Measurements from ENCODE around the gene PRR14. TPM values are rescaled to one million over a fixed set of nuclear protein-coding genes. Genes with fewer than 3 reads are reported as not detected.

Gene PRR14
- total and polyA plus RNA-seq, 3 experiments from 2014 or later: 29.7 to 92.5 (median 87.5) TPM

DNA sequence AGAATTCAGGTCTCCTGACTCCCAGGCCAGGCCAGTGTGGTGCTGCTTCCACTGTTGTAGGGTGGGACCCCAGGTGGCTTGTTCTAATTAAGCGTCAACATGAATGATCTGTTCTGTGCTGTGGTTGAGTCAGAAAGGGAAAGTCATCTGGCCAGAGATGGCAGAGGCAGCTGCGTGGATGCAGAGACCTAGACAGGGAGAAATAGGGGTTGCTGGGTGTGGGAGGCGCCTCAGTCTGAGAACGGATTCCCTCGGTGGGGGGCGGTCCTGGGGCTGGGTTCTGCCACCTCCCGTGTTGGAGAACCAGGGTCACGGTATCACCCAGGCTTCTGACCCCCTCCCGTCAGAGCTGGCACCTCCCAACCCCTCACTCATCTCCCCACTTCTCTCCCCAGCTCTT lies 13.1 kb downstream of the PRR14 start:
- Histone ChIP-seq H3K27me3 (ENCODE audit: insufficient read depth, low read length, poor library complexity, severe bottlenecking) (no peaks in the 10 kb centered on the region), H3K4me1 (ENCODE audit: insufficient read depth, low read length) (peaks cover 40% of the 10 kb centered on the region), H3K4me3 (ENCODE audit: low read length) (no peak overlapping the region), H3K9me3 (ENCODE audit: low read length) (no peaks in the 10 kb centered on the region), H3K27ac (ENCODE audit: low read depth, low read length) (no peak overlapping the region), H3K36me3 (ENCODE audit: insufficient read depth, low read length) (peaks cover 60% of the 10 kb centered on the region)
- H3K4me3 Mint-ChIP-seq: peak overlapping the region in 6 of 7 donors; percentile 9 to 46 (median 32)
- H3K27me3 Mint-ChIP-seq: no peaks in the 10 kb centered on the region
- CTCF ChIA-PET: no interaction called here
- POLR2A ChIA-PET: no interaction called here
- peaks cover 20 to 80% (median 21%) of the 10 kb centered on the region in 3 donors for H3K36me3 Mint-ChIP-seq
- no peaks in the 10 kb centered on the region for H3K9me3 Mint-ChIP-seq
- peak overlapping the region; percentile 6 to 88 (median 62) for H3K27ac Mint-ChIP-seq
- no peak for DNase-seq
- peaks cover 36 to 57% (median 36%) of the 10 kb centered on the region in 3 donors for H3K4me1 Mint-ChIP-seq

DNA sequence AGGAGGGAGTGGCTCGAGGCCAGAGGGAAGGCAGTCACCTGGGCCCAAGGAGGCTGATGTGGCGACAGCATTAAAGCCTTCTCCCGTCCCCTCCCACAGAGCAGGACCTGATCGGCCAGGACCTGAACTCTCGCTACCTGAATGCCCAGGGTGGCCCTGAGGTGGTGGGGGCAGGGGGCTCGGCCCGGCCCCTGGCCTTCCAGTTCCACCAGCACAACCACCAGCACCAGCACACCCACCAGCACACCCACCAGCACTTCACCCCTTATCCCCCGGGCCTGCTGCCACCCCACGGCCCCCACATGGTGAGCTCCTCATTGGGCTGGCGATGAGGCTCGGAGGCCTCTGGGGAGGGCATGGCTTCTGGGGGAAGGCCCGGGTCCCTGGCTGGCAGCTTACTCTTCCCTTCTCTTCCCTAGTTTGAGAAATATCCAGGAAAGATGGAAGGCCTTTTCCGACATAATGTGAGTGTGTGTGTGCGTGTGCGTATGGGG lies 13.9 kb downstream of the PRR14 start:
- Histone ChIP-seq H3K9me3 (ENCODE audit: low read length) (no peaks in the 10 kb centered on the region), H3K36me3 (ENCODE audit: insufficient read depth, low read length) (peaks cover 60% of the 10 kb centered on the region), H3K27ac (ENCODE audit: low read depth, low read length) (no peak overlapping the region), H3K27me3 (ENCODE audit: insufficient read depth, low read length, poor library complexity, severe bottlenecking) (no peaks in the 10 kb centered on the region), H3K4me1 (ENCODE audit: insufficient read depth, low read length) (peaks cover 40% of the 10 kb centered on the region), H3K4me3 (ENCODE audit: low read length) (no peak overlapping the region)
- Mint-ChIP-seq H3K4me1 (peaks cover 35 to 57% (median 36%) of the 10 kb centered on the region in 3 donors), H3K27me3 (no peaks in the 10 kb centered on the region), H3K27ac (peak overlapping the region in 2 of 8 donors; percentile 19 to 54), H3K36me3 (peaks cover 20 to 83% (median 21%) of the 10 kb centered on the region in 3 donors), H3K4me3 (no peak overlapping the region), H3K9me3 (no peaks in the 10 kb centered on the region)
- ChIA-PET POLR2A (no interaction called here), CTCF (no interaction called here)
- DNase-seq: no peak

DNA sequence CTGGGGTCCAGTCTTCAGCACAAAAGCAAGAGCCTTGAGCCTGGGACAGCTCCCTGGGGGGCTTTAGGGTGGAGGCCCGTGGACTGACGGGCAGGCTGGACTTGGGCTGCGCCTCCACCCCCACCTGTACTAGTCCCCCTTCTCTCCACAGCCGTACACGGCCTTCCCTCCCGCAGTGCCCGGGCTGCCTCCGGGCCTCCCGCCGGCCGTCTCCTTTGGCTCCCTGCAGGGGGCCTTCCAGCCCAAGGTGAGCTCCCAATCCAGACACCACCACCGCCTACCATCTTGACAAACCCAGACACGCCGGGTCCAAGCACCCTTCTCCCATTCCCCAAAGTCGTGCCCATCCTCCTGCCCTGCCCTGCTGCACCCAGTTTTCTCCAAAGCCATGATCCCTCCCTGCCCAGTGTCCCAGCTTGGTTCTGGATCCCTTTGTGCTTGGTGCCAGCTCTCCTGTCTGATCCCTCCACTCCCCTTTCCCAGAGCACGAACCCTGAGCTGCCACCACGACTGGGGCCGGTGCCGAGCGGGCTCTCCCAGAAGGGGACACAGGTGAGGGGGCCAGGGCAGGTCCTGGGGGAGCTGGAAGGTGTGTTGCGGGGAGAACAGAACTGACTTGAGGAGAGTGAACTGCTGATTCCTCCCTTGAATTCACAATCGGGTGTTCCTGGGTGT lies 14.5 kb downstream of the PRR14 start:
- H3K27ac Mint-ChIP-seq: peak overlapping the region in 4 of 8 donors; percentile 19 to 54 (median 32)
- no peaks in the 10 kb centered on the region for H3K27me3 ChIP-seq (ENCODE audit: insufficient read depth, low read length, poor library complexity, severe bottlenecking)
- H3K36me3 Mint-ChIP-seq: peaks cover 20 to 86% (median 21%) of the 10 kb centered on the region in 3 donors
- CTCF ChIA-PET: interaction anchor here (1.2 kb wide), 1 partner anchor 12 kb away, joined by 4 read pairs; no protein-coding TSS in a partner anchor
- no peak overlapping the region for H3K4me3 Mint-ChIP-seq
- H3K27me3 Mint-ChIP-seq: no peaks in the 10 kb centered on the region
- DNase-seq: no peak
- H3K9me3 ChIP-seq (ENCODE audit: low read length): no peaks in the 10 kb centered on the region
- H3K9me3 Mint-ChIP-seq: no peaks in the 10 kb centered on the region
- no peak overlapping the region for H3K4me3 ChIP-seq (ENCODE audit: low read length)
- no peak overlapping the region for H3K27ac ChIP-seq (ENCODE audit: low read depth, low read length)
- POLR2A ChIA-PET: no interaction called here
- peaks cover 60% of the 10 kb centered on the region for H3K36me3 ChIP-seq (ENCODE audit: insufficient read depth, low read length)
- peaks cover 36% of the 10 kb centered on the region for H3K4me1 ChIP-seq (ENCODE audit: insufficient read depth, low read length)
- peaks cover 35 to 57% (median 36%) of the 10 kb centered on the region in 3 donors for H3K4me1 Mint-ChIP-seq

DNA sequence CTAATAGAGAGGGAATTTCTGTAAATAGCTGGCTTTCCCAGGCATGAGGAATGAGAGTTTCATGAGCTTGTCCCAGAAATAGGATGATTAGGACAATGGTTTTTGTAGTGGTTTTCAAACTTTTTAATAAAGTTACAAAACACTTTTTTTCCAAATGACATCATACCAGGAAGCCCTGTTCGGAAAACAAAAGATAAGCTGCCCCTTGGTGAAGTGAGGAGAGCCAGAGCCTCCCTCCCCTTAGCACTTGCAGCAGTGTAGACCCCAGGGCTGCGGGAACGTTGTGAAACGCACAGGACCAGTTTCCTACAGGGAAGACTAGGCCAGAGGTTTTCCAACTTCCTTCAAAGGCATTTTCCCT lies 15.1 kb downstream of the PRR14 start:
- no peak for DNase-seq
- Mint-ChIP-seq H3K4me1 (peaks cover 30 to 52% (median 30%) of the 10 kb centered on the region in 3 donors), H3K4me3 (no peak overlapping the region), H3K27me3 (no peaks in the 10 kb centered on the region), H3K9me3 (no peaks in the 10 kb centered on the region), H3K36me3 (peaks cover 17 to 86% (median 20%) of the 10 kb centered on the region in 3 donors), H3K27ac (peak overlapping the region in 1 of 8 donors; percentile 39)
- ChIA-PET CTCF (interaction anchor here (1.2 kb wide), 1 partner anchor 11 kb away, joined by 4 read pairs; no protein-coding TSS in a partner anchor), POLR2A (no interaction called here)
- Histone ChIP-seq H3K36me3 (ENCODE audit: insufficient read depth, low read length) (peaks cover 60% of the 10 kb centered on the region), H3K27me3 (ENCODE audit: insufficient read depth, low read length, poor library complexity, severe bottlenecking) (no peaks in the 10 kb centered on the region), H3K4me1 (ENCODE audit: insufficient read depth, low read length) (peaks cover 31% of the 10 kb centered on the region), H3K27ac (ENCODE audit: low read depth, low read length) (no peak overlapping the region), H3K9me3 (ENCODE audit: low read length) (no peaks in the 10 kb centered on the region), H3K4me3 (ENCODE audit: low read length) (no peak overlapping the region)

DNA sequence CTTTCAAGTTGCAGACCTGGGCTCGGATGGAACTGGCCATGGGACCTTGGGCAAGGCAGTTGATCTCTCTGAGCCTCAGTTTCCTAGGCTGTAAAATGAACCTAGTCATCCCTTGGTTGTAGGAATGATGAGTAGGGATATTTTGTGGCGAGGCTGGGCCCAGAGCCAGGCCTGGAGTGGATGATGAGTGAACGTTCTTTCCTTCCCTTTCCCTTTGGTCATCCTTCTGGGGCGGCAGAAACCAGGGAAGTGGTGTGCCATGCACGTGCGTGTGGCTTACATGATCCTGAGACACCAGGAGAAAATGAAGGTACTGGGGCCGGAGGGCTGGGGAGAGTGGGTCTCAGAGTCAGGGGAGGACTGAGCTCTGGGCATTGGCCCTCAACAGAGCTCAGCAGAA lies 15.9 kb downstream of the PRR14 start:
- Mint-ChIP-seq H3K36me3 (peaks cover 14 to 82% (median 20%) of the 10 kb centered on the region in 3 donors), H3K27me3 (no peaks in the 10 kb centered on the region), H3K4me1 (peaks cover 22 to 43% (median 23%) of the 10 kb centered on the region in 3 donors), H3K9me3 (no peaks in the 10 kb centered on the region), H3K27ac (peak overlapping the region in 1 of 8 donors; percentile 50), H3K4me3 (no peak overlapping the region)
- Histone ChIP-seq H3K27me3 (ENCODE audit: insufficient read depth, low read length, poor library complexity, severe bottlenecking) (no peaks in the 10 kb centered on the region), H3K36me3 (ENCODE audit: insufficient read depth, low read length) (peaks cover 56% of the 10 kb centered on the region), H3K4me3 (ENCODE audit: low read length) (no peak overlapping the region), H3K27ac (ENCODE audit: low read depth, low read length) (no peak overlapping the region), H3K9me3 (ENCODE audit: low read length) (no peaks in the 10 kb centered on the region), H3K4me1 (ENCODE audit: insufficient read depth, low read length) (peaks cover 22% of the 10 kb centered on the region)
- CTCF ChIA-PET: no interaction called here
- DNase-seq: no peak
- POLR2A ChIA-PET: no interaction called here

DNA sequence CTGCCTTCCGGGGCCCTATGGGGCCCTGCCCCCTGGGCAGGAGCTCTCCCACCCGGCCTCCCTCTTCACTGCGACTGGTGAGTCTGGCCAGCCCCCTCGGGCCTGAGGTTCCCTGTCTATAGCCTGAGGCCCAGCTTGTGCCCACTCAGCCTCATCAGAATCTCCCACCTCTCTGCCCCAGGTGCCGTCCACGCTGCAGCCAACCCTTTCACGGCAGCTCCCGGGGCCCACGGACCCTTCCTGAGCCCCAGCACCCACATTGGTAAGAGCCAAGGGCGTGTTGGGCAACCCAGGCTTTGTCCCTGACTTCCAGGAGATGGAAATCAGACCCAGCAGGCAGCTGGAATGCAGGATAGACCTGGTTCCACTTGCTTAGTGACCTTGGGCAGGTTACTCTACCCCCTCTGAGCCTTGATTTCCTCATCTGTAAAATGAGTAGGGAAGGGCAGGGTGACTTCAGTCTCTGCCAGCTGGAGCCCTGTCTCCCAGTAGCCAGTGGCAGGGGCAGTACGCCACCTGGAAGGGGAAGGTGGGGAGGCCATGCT lies 16.7 kb downstream of the PRR14 start:
- CTCF ChIA-PET: no interaction called here
- peak overlapping the region in 3 of 8 donors; percentile 40 to 79 (median 51) for H3K27ac Mint-ChIP-seq

DNA sequence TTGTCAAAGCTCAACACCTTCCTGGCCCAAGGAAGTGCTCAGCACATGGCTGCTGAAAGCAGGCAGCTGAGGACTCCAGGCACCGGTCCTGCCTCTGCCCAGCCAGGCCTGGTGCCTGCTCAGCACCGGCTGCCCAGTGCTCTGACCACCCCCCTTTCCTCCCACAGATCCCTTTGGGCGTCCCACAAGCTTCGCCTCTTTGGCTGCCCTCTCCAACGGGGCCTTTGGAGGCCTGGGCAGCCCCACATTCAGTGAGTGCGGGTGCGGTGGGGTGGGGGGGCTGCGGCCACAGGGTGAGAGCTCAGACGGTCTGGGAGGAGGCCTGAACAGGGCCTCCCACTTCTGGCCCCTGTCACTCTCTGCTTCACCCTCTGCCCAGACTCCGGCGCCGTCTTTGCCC lies 17.6 kb downstream of the PRR14 start:
- Mint-ChIP-seq H3K4me3 (no peak overlapping the region), H3K36me3 (peaks cover 10 to 69% (median 16%) of the 10 kb centered on the region in 3 donors), H3K9me3 (no peaks in the 10 kb centered on the region), H3K27me3 (no peaks in the 10 kb centered on the region), H3K4me1 (peaks cover 9 to 26% (median 9%) of the 10 kb centered on the region in 3 donors), H3K27ac (peak overlapping the region in 1 of 8 donors; percentile 42)
- ChIA-PET POLR2A (interaction anchor here (0.5 to 0.7 kb wide), 2 partner anchors 10 to 166 kb away, joined by 3 to 10 read pairs; partner anchors contain the start of gene FBRS), CTCF (no interaction called here)
- Histone ChIP-seq H3K27me3 (ENCODE audit: insufficient read depth, low read length, poor library complexity, severe bottlenecking) (no peaks in the 10 kb centered on the region), H3K27ac (ENCODE audit: low read depth, low read length) (no peak overlapping the region), H3K4me3 (ENCODE audit: low read length) (no peak overlapping the region), H3K9me3 (ENCODE audit: low read length) (no peaks in the 10 kb centered on the region), H3K36me3 (ENCODE audit: insufficient read depth, low read length) (peaks cover 38% of the 10 kb centered on the region), H3K4me1 (ENCODE audit: insufficient read depth, low read length) (peaks cover 5% of the 10 kb centered on the region)
- DNase-seq: no peak

More for the DNA sequence above, 16.7 kb downstream of the PRR14 start:
- Histone ChIP-seq H3K4me3 (ENCODE audit: low read length) (no peak overlapping the region), H3K4me1 (ENCODE audit: insufficient read depth, low read length) (peaks cover 15% of the 10 kb centered on the region), H3K27ac (ENCODE audit: low read depth, low read length) (no peak overlapping the region), H3K9me3 (ENCODE audit: low read length) (no peaks in the 10 kb centered on the region), H3K27me3 (ENCODE audit: insufficient read depth, low read length, poor library complexity, severe bottlenecking) (no peaks in the 10 kb centered on the region), H3K36me3 (ENCODE audit: insufficient read depth, low read length) (peaks cover 48% of the 10 kb centered on the region)
- no peak overlapping the region for H3K4me3 Mint-ChIP-seq
- H3K27me3 Mint-ChIP-seq: no peaks in the 10 kb centered on the region
- H3K36me3 Mint-ChIP-seq: peaks cover 14 to 78% (median 20%) of the 10 kb centered on the region in 3 donors
- POLR2A ChIA-PET: interaction anchor here (0.5 kb wide), 1 partner anchor 9 kb away, joined by 5 read pairs; no protein-coding TSS in a partner anchor
- H3K9me3 Mint-ChIP-seq: no peaks in the 10 kb centered on the region
- H3K4me1 Mint-ChIP-seq: peaks cover 15 to 36% (median 16%) of the 10 kb centered on the region in 3 donors
- DNase-seq: no peak
